PC-9 (cell line): ENCODE results near the gene FAM25C. TPM values are rescaled to one million over a fixed set of nuclear protein-coding genes. Genes with fewer than 3 reads are reported as not detected.
A peak's percentile ranks its signal among the peaks of the same experiment; 100 is the strongest.
"Not testable (repeated sequence)": the region's sequence is repeated elsewhere in the genome, so short reads cannot be mapped to it uniquely, and the experiment has no call there.

ENCODE experiments used
- Bru-seq: library from RNA; stranded (reverse); fragments of 400-500 nt; gene quantifications from one replicate; lab custom pipeline; 2021; lab: Mats Ljungman, UMichigan
- BruChase-seq, 2 experiments: library from RNA; stranded (reverse); fragments of 400-500 nt; gene quantifications; one replicate each; lab custom pipeline; 2021; lab: Mats Ljungman, UMichigan
- BruUV-seq: library from RNA; stranded (reverse); fragments of 400-500 nt; replicated peaks from 2 replicates; lab custom pipeline; 2021; lab: Mats Ljungman, UMichigan
- CTCF ChIA-PET: fragments of 300-600 bp; sonication (Branson Sonifier 250); formaldehyde crosslinking; loops from one replicate; lab custom pipeline; 2022; ENCODE audit warnings: antibody characterized with exemption; lab: Charles Lee
- POLR2A ChIA-PET: fragments of 300-600 bp; sonication (Branson Sonifier 250); formaldehyde crosslinking; loops from one replicate; lab custom pipeline; 2022; ENCODE audit warnings: antibody characterized with exemption; ENCODE audit not compliant: unreplicated experiment; lab: Charles Lee
- DNase-seq, 2 experiments: peaks; one replicate each; pipeline versions ENCODE4 v3.0.0 to v3.0.0-alpha.2; 2015 to 2022; ENCODE audit warnings: mixed read lengths in 1 of 2
- H2AFZ ChIP-seq: fragments of 200-600 bp; sonication (generic); 2 replicates; pipeline ENCODE4 v1.8.1; 2017; ENCODE audit warnings: antibody characterized with exemption
- H3F3A ChIP-seq: fragments of 200-600 bp; sonication (generic); 2 replicates; pipeline ENCODE4 v1.8.1; 2017; ENCODE audit warnings: antibody characterized with exemption, mild to moderate bottlenecking, low read depth; ENCODE audit not compliant: insufficient read depth
- H3K27ac ChIP-seq: fragments of 200-600 bp; sonication (generic); 2 replicates; pipeline ENCODE4 v1.6.1; 2016; ENCODE audit warnings: mixed run types
- H3K27me3 ChIP-seq: fragments of 200-600 bp; sonication (generic); 2 replicates; pipeline ENCODE4 v1.6.1; 2016; ENCODE audit warnings: low read depth, mixed run types; ENCODE audit not compliant: insufficient read depth
- H3K36me3 ChIP-seq: fragments of 200-600 bp; sonication (generic); 2 replicates; pipeline ENCODE4 v1.6.1; 2016; ENCODE audit warnings: low read depth, mixed run types
- H3K4me1 ChIP-seq: fragments of 200-600 bp; sonication (generic); replicated peaks from 2 replicates; pipeline ENCODE4 v1.6.1; 2016; ENCODE audit warnings: mixed run types; ENCODE audit not compliant: insufficient read depth
- H3K4me2 ChIP-seq: fragments of 200-600 bp; sonication (generic); 2 replicates; pipeline ENCODE4 v1.6.1; 2017; ENCODE audit warnings: mixed run types
- H3K4me3 ChIP-seq: fragments of 200-600 bp; sonication (generic); 2 replicates; pipeline ENCODE4 v1.6.1; 2016; ENCODE audit warnings: mixed run types
- H3K79me2 ChIP-seq: fragments of 200-600 bp; sonication (generic); 2 replicates; pipeline ENCODE4 v1.6.1; 2017; ENCODE audit warnings: low read depth, mixed run types
- H3K9me2 ChIP-seq: fragments of 200-600 bp; sonication (generic); 2 replicates; pipeline ENCODE4 v1.8.1; 2017; ENCODE audit warnings: mild to moderate bottlenecking; ENCODE audit not compliant: insufficient read depth
- H3K9me3 ChIP-seq: fragments of 200-600 bp; sonication (generic); 2 replicates; pipeline ENCODE4 v1.8.1; 2016; ENCODE audit warnings: low read depth; ENCODE audit not compliant: insufficient read depth
- H4K20me1 ChIP-seq: fragments of 200-600 bp; sonication (generic); 2 replicates; pipeline ENCODE4 v1.8.1; 2017; ENCODE audit not compliant: insufficient read depth
- intact Hi-C: fragments of 100-400 bp; cut with micrococcal nuclease; formaldehyde crosslinking; loops from one replicate; pipeline ENCODE4 v1.10.0; 2022; ENCODE audit not compliant: unreplicated experiment
- long read RNA-seq: library from polyadenylated mRNA; stranded (forward); transcript quantifications from one replicate; pipeline ENCODE4 v2.0.0, GENCODE V29; 2022
- total RNA-seq: library from RNA; stranded (reverse); gene quantifications from 2 replicates; pipeline ENCODE4 v1.2.3, GENCODE V29; 2021

Gene FAM25C
- not detected in 2 replicates for total RNA-seq
- Bru-seq, nascent RNA = percentile 33 among the genes with signal in this experiment
- percentile 20 among the genes with signal in this experiment for BruChase-seq, experiment 1, labeled RNA remaining after a 2-hour chase
- BruChase-seq, experiment 2, labeled RNA remaining after a 6-hour chase = percentile 22 among the genes with signal in this experiment
- long read RNA-seq, partial matches to known transcripts = 0 of 3 reads
- long read RNA-seq, other reads (novel, unspliced or antisense) = 2 of 3 reads

DNA sequence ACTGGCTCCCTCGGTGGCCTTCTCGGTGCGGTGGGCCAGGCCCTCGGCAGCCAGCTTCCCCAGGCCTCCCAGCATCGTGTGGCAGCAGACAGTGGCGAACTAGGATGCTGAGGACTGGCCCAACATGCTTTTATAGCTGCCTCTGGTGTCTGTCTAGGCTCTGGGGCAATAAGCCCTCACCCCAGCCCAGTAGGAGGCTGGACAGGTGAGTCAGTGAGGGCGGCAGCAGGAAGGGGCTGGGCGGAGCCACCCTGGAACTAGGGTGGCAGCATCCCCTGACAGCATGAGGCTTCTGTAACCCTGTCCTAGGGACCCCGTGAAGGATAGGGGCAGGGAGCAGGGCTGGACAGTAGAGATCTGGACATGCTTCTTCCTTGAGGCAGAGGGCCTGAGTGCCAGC, at the start of gene FAM25C:
Gene FAM25C (minus strand): TSS at position 101 of the 400 bp plus-strand sequence. CDS start 26 bp downstream, at position 75.
- H3K9me3 ChIP-seq, H3K9me2 ChIP-seq, DNase-seq, H3K27me3 ChIP-seq, H3K36me3 ChIP-seq, H4K20me1 ChIP-seq, H3K27ac ChIP-seq, intact Hi-C loops, CTCF ChIA-PET, H3K4me3 ChIP-seq, H3K4me1 ChIP-seq, POLR2A ChIA-PET, H3F3A ChIP-seq, BruUV-seq, H2AFZ ChIP-seq, H3K79me2 ChIP-seq, H3K4me2 ChIP-seq: not testable (repeated sequence)

DNA sequence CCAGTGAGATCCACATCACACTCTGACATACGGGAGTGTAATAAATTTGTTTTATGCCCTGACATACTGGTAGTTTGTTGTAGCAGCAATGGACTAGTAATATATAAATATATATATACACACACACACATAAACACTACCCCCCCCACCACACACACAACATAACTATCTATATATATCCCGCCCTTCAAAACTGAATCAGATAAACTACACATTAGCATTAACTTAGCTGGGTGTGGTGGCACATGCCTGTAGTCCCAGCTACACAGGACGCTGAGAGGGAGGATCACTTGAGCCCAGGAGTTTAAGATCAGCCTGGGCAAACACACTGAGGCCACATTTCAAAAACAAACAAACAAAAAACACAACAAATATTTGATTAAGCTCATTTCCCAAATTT, 45.0 kb upstream of the FAM25C start:
- H3K4me2 ChIP-seq, H3F3A ChIP-seq, H3K4me3 ChIP-seq, POLR2A ChIA-PET, H3K36me3 ChIP-seq, H3K79me2 ChIP-seq, DNase-seq, intact Hi-C loops, H3K9me2 ChIP-seq, BruUV-seq, CTCF ChIA-PET, H4K20me1 ChIP-seq, H3K4me1 ChIP-seq, H2AFZ ChIP-seq, H3K9me3 ChIP-seq, H3K27me3 ChIP-seq, H3K27ac ChIP-seq: not testable (repeated sequence)

DNA sequence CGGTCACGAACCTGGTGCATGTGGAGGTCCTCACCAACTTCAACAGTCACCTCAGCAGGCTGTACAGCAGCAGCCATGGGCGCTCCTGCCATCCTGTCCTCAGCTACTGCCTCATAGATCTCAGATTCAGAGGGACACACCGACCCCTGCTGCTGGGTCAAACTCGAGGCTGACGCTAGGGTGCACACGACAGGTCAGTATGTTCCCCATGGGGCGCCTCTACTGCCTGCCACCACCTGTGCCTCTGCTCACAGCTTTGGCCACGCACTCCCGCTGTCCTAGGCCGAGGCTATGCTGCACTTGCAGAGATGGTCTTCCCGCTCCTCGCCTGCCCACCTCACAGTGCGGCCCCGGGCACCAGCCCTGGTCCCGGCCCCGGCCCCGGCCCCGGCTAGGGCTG, 31.8 kb upstream of the FAM25C start:
- H3K9me3 ChIP-seq, POLR2A ChIA-PET, H3K4me3 ChIP-seq, H3F3A ChIP-seq, H3K36me3 ChIP-seq, H2AFZ ChIP-seq, H3K9me2 ChIP-seq, H3K27ac ChIP-seq, H4K20me1 ChIP-seq, H3K79me2 ChIP-seq, H3K27me3 ChIP-seq, H3K4me1 ChIP-seq, DNase-seq, H3K4me2 ChIP-seq, CTCF ChIA-PET, BruUV-seq, intact Hi-C loops: not testable (repeated sequence)

DNA sequence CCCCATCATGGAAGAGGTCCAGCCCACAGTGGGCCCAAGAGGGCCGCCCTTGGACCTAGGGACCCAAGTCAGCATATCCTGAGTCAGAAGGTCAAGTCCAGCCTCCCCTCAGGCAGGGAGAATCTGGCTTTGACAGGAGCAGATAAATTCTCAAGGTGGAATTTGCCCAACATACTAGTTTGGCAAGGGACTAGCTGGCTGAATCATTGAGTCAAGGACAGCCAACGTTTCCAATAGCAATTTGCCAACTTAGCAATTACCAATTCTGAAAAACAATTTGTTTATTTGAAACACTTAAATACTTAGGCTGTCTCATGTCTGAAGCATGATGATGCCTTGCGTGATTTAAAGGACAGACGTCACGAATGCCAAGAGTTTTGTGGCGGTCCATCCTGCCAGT, 2.7 kb upstream of the FAM25C start:
- H3K9me2 ChIP-seq, H3K36me3 ChIP-seq, CTCF ChIA-PET, H4K20me1 ChIP-seq, H3F3A ChIP-seq, intact Hi-C loops, H3K4me1 ChIP-seq, H3K27ac ChIP-seq, H3K79me2 ChIP-seq, DNase-seq, POLR2A ChIA-PET, H3K4me2 ChIP-seq, H3K9me3 ChIP-seq, H3K4me3 ChIP-seq, BruUV-seq, H3K27me3 ChIP-seq, H2AFZ ChIP-seq: not testable (repeated sequence)

DNA sequence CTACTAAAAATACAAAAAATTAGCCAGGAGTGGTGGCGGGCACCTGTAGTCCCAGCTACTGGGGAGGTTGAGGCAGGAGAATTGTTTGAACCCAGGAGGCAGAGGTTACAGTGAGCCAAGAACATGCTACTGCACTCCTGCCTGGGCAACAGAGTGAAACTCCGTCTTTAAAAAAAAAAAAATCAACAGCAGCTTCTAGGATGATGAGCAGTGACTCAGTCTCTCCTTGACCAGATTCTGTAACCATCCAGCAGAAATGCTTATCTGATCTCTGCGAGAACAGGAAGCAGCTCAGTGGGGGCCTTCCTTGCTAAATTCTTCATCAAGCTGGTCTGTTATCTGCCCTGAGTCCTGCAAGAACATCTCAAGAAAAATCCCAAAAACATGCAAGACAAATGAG, 5.5 kb downstream of the FAM25C start:
- H3K27me3 ChIP-seq, H2AFZ ChIP-seq, POLR2A ChIA-PET, H3K4me3 ChIP-seq, H4K20me1 ChIP-seq, H3K9me2 ChIP-seq, H3K4me1 ChIP-seq, CTCF ChIA-PET, intact Hi-C loops, H3K36me3 ChIP-seq, H3K27ac ChIP-seq, BruUV-seq, H3K9me3 ChIP-seq, H3F3A ChIP-seq: not testable (repeated sequence)
- Histone ChIP-seq H3K4me2 (0 out of 2 replicates have a peak overlapping the region, but pooled peaks have one; percentile 10), H3K79me2 (peaks cover 10% of the 10 kb centered on the region; the same call in 1 of the 2 replicates)
- DNase-seq = peak in 1 of 2 experiments; percentile 49

DNA sequence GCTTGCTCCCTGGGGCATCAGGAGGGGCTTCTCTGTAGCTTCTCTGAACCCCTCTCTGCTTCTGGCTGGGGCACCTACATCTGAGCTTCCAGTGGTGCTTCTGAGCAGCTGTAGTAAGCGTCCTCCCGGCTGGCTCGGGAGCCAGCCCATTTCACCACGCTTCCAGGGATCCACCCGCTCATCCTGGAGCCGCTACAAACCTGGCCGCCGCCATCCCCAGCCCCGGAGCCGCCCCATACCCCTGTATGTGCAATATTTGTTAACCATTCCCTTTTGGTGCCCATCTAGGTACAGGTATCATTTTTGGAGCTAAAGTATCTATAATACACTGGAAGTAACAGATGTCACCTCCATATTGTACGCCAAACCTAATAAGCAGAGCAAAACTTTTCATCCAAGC, 7.0 kb downstream of the FAM25C start:
- H3K9me2 ChIP-seq, DNase-seq, BruUV-seq, H3K27ac ChIP-seq, H2AFZ ChIP-seq, H3F3A ChIP-seq, H3K27me3 ChIP-seq, H3K4me2 ChIP-seq, CTCF ChIA-PET, H4K20me1 ChIP-seq, H3K4me3 ChIP-seq, H3K9me3 ChIP-seq, H3K36me3 ChIP-seq, intact Hi-C loops: not testable (repeated sequence)
- peaks cover 18% of the 10 kb centered on the region for H3K4me1 ChIP-seq
- POLR2A ChIA-PET = interaction anchor here (1.1 kb wide), 1 partner anchor 1453 kb away, joined by 3 read pairs; no protein-coding TSS in a partner anchor
- peaks cover 10% of the 10 kb centered on the region; the same call in 1 of the 2 replicates for H3K79me2 ChIP-seq

DNA sequence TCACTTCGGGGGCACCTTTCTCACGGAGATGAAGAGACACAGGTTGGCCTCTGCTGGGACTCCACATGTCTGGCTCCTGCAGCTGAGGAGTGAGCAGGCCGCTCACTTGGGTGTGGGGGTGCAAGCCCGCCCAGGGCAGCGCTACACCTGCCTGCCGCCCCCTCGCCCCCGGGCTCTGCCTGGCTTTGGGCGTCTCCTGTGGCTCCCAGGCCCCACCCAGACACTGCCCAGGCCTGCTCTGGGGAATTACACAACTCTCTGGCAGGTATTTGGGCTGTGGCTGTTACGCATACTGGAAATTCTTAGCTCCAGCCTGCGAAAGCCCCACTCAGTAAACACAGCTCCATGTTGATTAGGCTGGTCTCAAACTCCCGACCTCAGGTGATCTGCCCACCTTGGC, 7.9 kb downstream of the FAM25C start:
- H3K36me3 ChIP-seq, BruUV-seq, intact Hi-C loops, H2AFZ ChIP-seq, H3F3A ChIP-seq, H3K9me2 ChIP-seq, H3K9me3 ChIP-seq, CTCF ChIA-PET, H4K20me1 ChIP-seq, H3K27me3 ChIP-seq: not testable (repeated sequence)
- H3K27ac ChIP-seq = peak overlapping the region; percentile 66
- peak; percentile 80 to 90 for DNase-seq
- H3K4me1 ChIP-seq = peaks cover 18% of the 10 kb centered on the region
- POLR2A ChIA-PET = interaction anchor here (1.1 kb wide), 1 partner anchor 1452 kb away, joined by 3 read pairs; no protein-coding TSS in a partner anchor
- peak overlapping the region; percentile 81 for H3K4me2 ChIP-seq
- peaks cover 10% of the 10 kb centered on the region; the same call in 1 of the 2 replicates for H3K79me2 ChIP-seq
- H3K4me3 ChIP-seq = peak overlapping the region; percentile 70
